ENCODE measurements around the gene NOB1. TPM values are rescaled to one million over a fixed set of nuclear protein-coding genes. Genes with fewer than 3 reads are reported as not detected.

The NOB1 gene
- total RNA-seq, 1 experiment from 2014 or later: 172 TPM

DNA sequence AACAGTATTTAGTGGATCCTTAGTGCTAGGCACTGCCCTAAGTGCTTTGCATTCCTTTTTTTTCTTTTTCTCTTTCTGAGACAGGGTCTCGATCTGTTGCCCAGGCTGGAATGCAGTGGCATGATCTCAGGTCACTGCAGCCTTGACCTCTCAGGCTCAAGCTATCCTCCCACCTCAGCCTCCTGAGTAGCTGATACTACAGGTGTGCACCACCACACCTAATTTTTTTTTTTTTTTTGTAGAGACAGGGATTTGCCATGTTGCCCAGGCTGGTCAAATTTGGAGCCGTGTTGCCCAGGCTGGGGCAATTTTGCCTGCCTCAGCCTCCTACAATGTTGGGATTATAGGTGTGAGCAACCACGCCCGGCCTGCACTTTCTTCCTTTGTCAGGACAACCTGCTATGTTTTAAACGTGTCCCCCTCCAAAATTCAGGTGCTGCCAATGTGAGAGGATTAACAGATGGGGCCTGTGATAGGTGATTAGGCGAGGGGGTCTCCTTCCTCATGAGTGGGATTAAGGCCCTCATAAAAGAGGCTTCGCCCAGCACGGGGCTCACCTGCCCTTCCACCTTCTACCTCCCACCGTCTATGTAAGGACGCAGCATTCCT is 33.8 kb downstream of the NOB1 start:
- H3K4me3 ChIP-seq (replicated peaks in 1 of 2; ENCODE audit: low read depth in 1 of 2, low read length in 2 of 2): no peak overlapping the region
- TF ChIP-seq FOSL1 (IDR thresholded peaks at IDR 0.05; ENCODE audit: low read depth): no peak
- no peak for TF ChIP-seq CTCF (IDR thresholded peaks at IDR 0.05 in 2 of 3, conservative IDR thresholded peaks at IDR 0.05 in 1 of 3; ENCODE audit: borderline replicate concordance in 1 of 3, insufficient read depth in 1 of 3, low read depth in 2 of 3, low read length in 2 of 3)
- no peak for TF ChIP-seq YY1 (IDR thresholded peaks at IDR 0.05; ENCODE audit: extremely low read depth, insufficient replicate concordance, low read depth, low read length)
- no peak for TF ChIP-seq EZH2phosphoT487 (IDR thresholded peaks at IDR 0.05; ENCODE audit: borderline replicate concordance)
- TF ChIP-seq, protein P1, sequence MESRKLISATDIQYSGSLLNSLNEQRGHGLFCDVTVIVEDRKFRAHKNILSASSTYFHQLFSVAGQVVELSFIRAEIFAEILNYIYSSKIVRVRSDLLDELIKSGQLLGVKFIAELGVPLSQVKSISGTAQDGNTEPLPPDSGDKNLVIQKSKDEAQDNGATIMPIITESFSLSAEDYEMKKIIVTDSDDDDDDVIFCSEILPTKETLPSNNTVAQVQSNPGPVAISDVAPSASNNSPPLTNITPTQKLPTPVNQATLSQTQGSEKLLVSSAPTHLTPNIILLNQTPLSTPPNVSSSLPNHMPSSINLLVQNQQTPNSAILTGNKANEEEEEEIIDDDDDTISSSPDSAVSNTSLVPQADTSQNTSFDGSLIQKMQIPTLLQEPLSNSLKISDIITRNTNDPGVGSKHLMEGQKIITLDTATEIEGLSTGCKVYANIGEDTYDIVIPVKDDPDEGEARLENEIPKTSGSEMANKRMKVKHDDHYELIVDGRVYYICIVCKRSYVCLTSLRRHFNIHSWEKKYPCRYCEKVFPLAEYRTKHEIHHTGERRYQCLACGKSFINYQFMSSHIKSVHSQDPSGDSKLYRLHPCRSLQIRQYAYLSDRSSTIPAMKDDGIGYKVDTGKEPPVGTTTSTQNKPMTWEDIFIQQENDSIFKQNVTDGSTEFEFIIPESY (IDR thresholded peaks at IDR 0.05; ENCODE audit: extremely low read depth, insufficient replicate concordance, low read length): no peak
- no peak for TF ChIP-seq ATF3 (IDR thresholded peaks at IDR 0.05)
- TF ChIP-seq ZNF274 (IDR thresholded peaks at IDR 0.05; ENCODE audit: low read depth, low read length): no peak
- no peak for TF ChIP-seq POLR2AphosphoS5 (IDR thresholded peaks at IDR 0.05; ENCODE audit: low read depth, low read length)
- TF ChIP-seq CEBPB (IDR thresholded peaks at IDR 0.05; ENCODE audit: low read depth): no peak
- TF ChIP-seq POLR2A (IDR thresholded peaks at IDR 0.05; ENCODE audit: borderline replicate concordance, extremely low read depth, insufficient read depth, insufficient read length): no peak
- no peak for TF ChIP-seq EGR1 (IDR thresholded peaks at IDR 0.05; ENCODE audit: low read depth)
- TF ChIP-seq CBX3 (IDR thresholded peaks at IDR 0.05; ENCODE audit: low read depth): no peak
- no peak for TF ChIP-seq JUND (IDR thresholded peaks at IDR 0.05)
- TF ChIP-seq MAX (IDR thresholded peaks at IDR 0.05): no peak
- no peak for TF ChIP-seq ZFX (IDR thresholded peaks at IDR 0.05)
- TF ChIP-seq TCF7L2 (IDR thresholded peaks at IDR 0.05; ENCODE audit: borderline replicate concordance, extremely low read depth, insufficient read depth, insufficient read length): no peak
- no peak for TF ChIP-seq SRF (IDR thresholded peaks at IDR 0.05; ENCODE audit: low read depth)
- H3K4me1 ChIP-seq (ENCODE audit: control insufficient read depth in 1 of 2, insufficient read depth in 2 of 2, low read length in 2 of 2): peaks cover 14 to 41% of the 10 kb centered on the region in 2 experiments
- no TSS peak for BruUV-seq (replicated peaks)
- H3K9me3 ChIP-seq (ENCODE audit: control insufficient read depth in 1 of 2, insufficient read depth in 1 of 2, low read depth in 1 of 2, low read length in 2 of 2): no peaks in the 10 kb centered on the region
- peaks cover 76% of the 10 kb centered on the region for H3K79me2 ChIP-seq (ENCODE audit: insufficient read depth, low read length)
- ATAC-seq: no peak
- H3K27ac ChIP-seq (ENCODE audit: low read depth, low read length): no peak overlapping the region
- peaks cover 20 to 34% of the 10 kb centered on the region in 2 experiments; a peak in 3 of 4 replicates for H3K36me3 ChIP-seq (ENCODE audit: control insufficient read depth in 1 of 2, insufficient read depth in 2 of 2, low read length in 2 of 2)
- H3K27me3 ChIP-seq (ENCODE audit: insufficient read depth, low read length): no peaks in the 10 kb centered on the region
- no peak overlapping the region for H2AFZ ChIP-seq (ENCODE audit: low read depth, low read length, poor library complexity, severe bottlenecking)
- H3K4me2 ChIP-seq (ENCODE audit: low read length): no peak overlapping the region
- POLR2A ChIA-PET: interaction anchor here (0.7 to 1.7 kb wide), 2 partner anchors 8 to 261 kb away, joined by 4 to 6 read pairs; no protein-coding TSS in a partner anchor
- CTCF ChIA-PET: interaction anchor here (2.0 kb wide), 1 partner anchor 12 kb away, joined by 6 read pairs; no protein-coding TSS in a partner anchor
- no peak overlapping the region for H3K9ac ChIP-seq (ENCODE audit: low read length)
- H4K20me1 ChIP-seq (ENCODE audit: insufficient read depth): no peaks in the 10 kb centered on the region
- DNase-seq (ENCODE audit: low read depth, low spot score): no peak
- RAD21 ChIA-PET (ENCODE audit: low non-redundant PET in 1 of 2, low total read pairs in 2 of 2, uncharacterized antibody in 2 of 2, unreplicated experiment in 2 of 2): no interaction called here
- no peaks in the 10 kb centered on the region for H3K9me2 ChIP-seq (ENCODE audit: insufficient read depth)
- intact Hi-C loops (cut with micrococcal nuclease): no loop called here
